ENCODE results near the gene ZNF793. TPM values are rescaled to one million over a fixed set of nuclear protein-coding genes. Genes with fewer than 3 reads are reported as not detected.

The ZNF793 gene
- total RNA-seq, 1 experiment from 2014 or later = 10.1 TPM

- BruUV-seq (replicated peaks) = no TSS peak
- Histone ChIP-seq H3K27ac (ENCODE audit: low read length) (no peak overlapping the region), H3K27me3 (ENCODE audit: control insufficient read depth, insufficient read depth, low read length) (no peaks in the 10 kb centered on the region), H3K36me3 (ENCODE audit: control insufficient read depth, insufficient read depth, low read length) (no peaks in the 10 kb centered on the region), H3K4me1 (ENCODE audit: control insufficient read depth, insufficient read depth, low read length) (no peaks in the 10 kb centered on the region), H3K4me3 (ENCODE audit: low read depth in 2 of 2, low read length in 2 of 2) (no peak overlapping the region), H3K9me3 (ENCODE audit: control insufficient read depth, insufficient read depth, low read depth, low read length) (peaks cover 20% of the 10 kb centered on the region)
- in situ Hi-C loops (cut with HindIII; ENCODE audit: low pct_unique_long_range_greater_than_20kb, low sequenced_read_pairs) = no loop called here
- TF ChIP-seq POLR2AphosphoS5 (IDR thresholded peaks at IDR 0.05; ENCODE audit: low read depth, low read length) = no peak
- no peak for TF ChIP-seq TCF7L2 (IDR thresholded peaks at IDR 0.05; ENCODE audit: low read depth, low read length)
- TF ChIP-seq SIN3A (IDR thresholded peaks at IDR 0.05; ENCODE audit: borderline replicate concordance, insufficient read depth, low read depth, low read length) = no peak
- TF ChIP-seq, protein P1, sequence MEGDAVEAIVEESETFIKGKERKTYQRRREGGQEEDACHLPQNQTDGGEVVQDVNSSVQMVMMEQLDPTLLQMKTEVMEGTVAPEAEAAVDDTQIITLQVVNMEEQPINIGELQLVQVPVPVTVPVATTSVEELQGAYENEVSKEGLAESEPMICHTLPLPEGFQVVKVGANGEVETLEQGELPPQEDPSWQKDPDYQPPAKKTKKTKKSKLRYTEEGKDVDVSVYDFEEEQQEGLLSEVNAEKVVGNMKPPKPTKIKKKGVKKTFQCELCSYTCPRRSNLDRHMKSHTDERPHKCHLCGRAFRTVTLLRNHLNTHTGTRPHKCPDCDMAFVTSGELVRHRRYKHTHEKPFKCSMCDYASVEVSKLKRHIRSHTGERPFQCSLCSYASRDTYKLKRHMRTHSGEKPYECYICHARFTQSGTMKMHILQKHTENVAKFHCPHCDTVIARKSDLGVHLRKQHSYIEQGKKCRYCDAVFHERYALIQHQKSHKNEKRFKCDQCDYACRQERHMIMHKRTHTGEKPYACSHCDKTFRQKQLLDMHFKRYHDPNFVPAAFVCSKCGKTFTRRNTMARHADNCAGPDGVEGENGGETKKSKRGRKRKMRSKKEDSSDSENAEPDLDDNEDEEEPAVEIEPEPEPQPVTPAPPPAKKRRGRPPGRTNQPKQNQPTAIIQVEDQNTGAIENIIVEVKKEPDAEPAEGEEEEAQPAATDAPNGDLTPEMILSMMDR (IDR thresholded peaks at IDR 0.05) = no peak
- TF ChIP-seq, protein P2, sequence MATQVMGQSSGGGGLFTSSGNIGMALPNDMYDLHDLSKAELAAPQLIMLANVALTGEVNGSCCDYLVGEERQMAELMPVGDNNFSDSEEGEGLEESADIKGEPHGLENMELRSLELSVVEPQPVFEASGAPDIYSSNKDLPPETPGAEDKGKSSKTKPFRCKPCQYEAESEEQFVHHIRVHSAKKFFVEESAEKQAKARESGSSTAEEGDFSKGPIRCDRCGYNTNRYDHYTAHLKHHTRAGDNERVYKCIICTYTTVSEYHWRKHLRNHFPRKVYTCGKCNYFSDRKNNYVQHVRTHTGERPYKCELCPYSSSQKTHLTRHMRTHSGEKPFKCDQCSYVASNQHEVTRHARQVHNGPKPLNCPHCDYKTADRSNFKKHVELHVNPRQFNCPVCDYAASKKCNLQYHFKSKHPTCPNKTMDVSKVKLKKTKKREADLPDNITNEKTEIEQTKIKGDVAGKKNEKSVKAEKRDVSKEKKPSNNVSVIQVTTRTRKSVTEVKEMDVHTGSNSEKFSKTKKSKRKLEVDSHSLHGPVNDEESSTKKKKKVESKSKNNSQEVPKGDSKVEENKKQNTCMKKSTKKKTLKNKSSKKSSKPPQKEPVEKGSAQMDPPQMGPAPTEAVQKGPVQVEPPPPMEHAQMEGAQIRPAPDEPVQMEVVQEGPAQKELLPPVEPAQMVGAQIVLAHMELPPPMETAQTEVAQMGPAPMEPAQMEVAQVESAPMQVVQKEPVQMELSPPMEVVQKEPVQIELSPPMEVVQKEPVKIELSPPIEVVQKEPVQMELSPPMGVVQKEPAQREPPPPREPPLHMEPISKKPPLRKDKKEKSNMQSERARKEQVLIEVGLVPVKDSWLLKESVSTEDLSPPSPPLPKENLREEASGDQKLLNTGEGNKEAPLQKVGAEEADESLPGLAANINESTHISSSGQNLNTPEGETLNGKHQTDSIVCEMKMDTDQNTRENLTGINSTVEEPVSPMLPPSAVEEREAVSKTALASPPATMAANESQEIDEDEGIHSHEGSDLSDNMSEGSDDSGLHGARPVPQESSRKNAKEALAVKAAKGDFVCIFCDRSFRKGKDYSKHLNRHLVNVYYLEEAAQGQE (IDR thresholded peaks at IDR 0.05; ENCODE audit: insufficient read depth in 1 of 2, low read depth in 2 of 2, low read length in 1 of 2) = no peak
- ATAC-seq (no peak), DNase-seq (ENCODE audit: low read depth, low spot score) (no peak)
- CTCF ChIA-PET = no interaction called here
- intact Hi-C loops (cut with micrococcal nuclease; ENCODE audit: unreplicated experiment) = no loop called here
- POLR2A ChIA-PET = no interaction called here
Observed at GRCh38 chr19:37572203-37572602, 65.5 kb downstream of the ZNF793 start.

DNA sequence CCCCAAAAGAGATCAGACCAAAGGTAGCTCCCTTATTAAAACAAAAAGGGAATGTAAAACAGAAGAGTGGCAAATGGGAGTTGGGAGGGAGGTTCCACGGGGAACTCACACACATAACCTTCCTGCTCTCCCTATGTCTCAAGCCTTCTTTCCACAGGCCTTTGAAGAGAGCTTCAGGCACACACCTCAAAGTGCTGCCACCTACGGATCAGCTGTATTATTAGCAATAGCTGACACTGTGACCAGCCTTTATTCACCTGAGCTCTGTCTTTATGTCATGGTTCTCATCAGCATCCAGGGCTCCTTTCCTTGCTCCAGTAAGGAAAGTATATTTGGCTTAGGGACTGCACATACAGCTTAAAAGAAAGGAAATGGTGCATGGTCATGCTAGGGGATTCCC lies 76.6 kb downstream of the ZNF793 start:
- CTCF ChIA-PET = no interaction called here

More for the DNA sequence above, 76.6 kb downstream of the ZNF793 start:
- in situ Hi-C loops (cut with HindIII; ENCODE audit: low pct_unique_long_range_greater_than_20kb, low sequenced_read_pairs) (no loop called here), intact Hi-C loops (cut with micrococcal nuclease; ENCODE audit: unreplicated experiment) (no loop called here)
- no peak overlapping the region for H3K4me3 ChIP-seq (ENCODE audit: low read depth in 2 of 2, low read length in 2 of 2)
- ATAC-seq (no peak), DNase-seq (ENCODE audit: low read depth, low spot score) (no peak)
- TF ChIP-seq TCF7L2 (IDR thresholded peaks at IDR 0.05; ENCODE audit: low read depth, low read length) (no peak), SIN3A (IDR thresholded peaks at IDR 0.05; ENCODE audit: borderline replicate concordance, insufficient read depth, low read depth, low read length) (no peak), POLR2AphosphoS5 (IDR thresholded peaks at IDR 0.05; ENCODE audit: low read depth, low read length) (no peak)
- TF ChIP-seq, protein P2 (IDR thresholded peaks at IDR 0.05; ENCODE audit: insufficient read depth in 1 of 2, low read depth in 2 of 2, low read length in 1 of 2) = no peak
- TF ChIP-seq, protein P1 (IDR thresholded peaks at IDR 0.05) = peak; percentile 19; the same call in 1 of the 2 replicates
- no peak overlapping the region for H3K27ac ChIP-seq (ENCODE audit: low read length)
- H3K9me3 ChIP-seq (ENCODE audit: control insufficient read depth, insufficient read depth, low read depth, low read length) = peaks cover 74% of the 10 kb centered on the region
- BruUV-seq (replicated peaks) = no TSS peak
- no peaks in the 10 kb centered on the region for H3K4me1 ChIP-seq (ENCODE audit: control insufficient read depth, insufficient read depth, low read length)
- H3K36me3 ChIP-seq (ENCODE audit: control insufficient read depth, insufficient read depth, low read length) = no peaks in the 10 kb centered on the region
- POLR2A ChIA-PET = no interaction called here
- H3K27me3 ChIP-seq (ENCODE audit: control insufficient read depth, insufficient read depth, low read length) = no peaks in the 10 kb centered on the region

Other genes with a start within 250 kb of the ZNF793 start
- 8.9 TPM for gene ZNF527, start 135.8 kb upstream of the ZNF793 start, total RNA-seq (2021; ENCODE audit: unreplicated experiment)
- gene ZNF569, start 39.5 kb upstream of the ZNF793 start, total RNA-seq (2021; ENCODE audit: unreplicated experiment) = 15.6 TPM
- gene ZNF570, start 37.6 kb upstream of the ZNF793 start, total RNA-seq (2021; ENCODE audit: unreplicated experiment) = 10.1 TPM
- gene ZNF571, start 87.9 kb downstream of the ZNF793 start, total RNA-seq (2021; ENCODE audit: unreplicated experiment) = 6.2 TPM
- gene ZNF540, start 87.9 kb downstream of the ZNF793 start, total RNA-seq (2021; ENCODE audit: unreplicated experiment) = 0.39 TPM
- gene ZFP30, start 148.5 kb downstream of the ZNF793 start, total RNA-seq (2021; ENCODE audit: unreplicated experiment) = 22.0 TPM
- 17.3 TPM for gene ZNF607, start 212.8 kb downstream of the ZNF793 start, total RNA-seq (2021; ENCODE audit: unreplicated experiment)

Measured in Panc1 (cell line).